NCI-H2196 (cell line): ENCODE measurements around the gene SHROOM4.

ENCODE experiments used
- DNase-seq: peaks from one replicate; lab custom pipeline; 2025; ENCODE audit not compliant: unreplicated experiment; lab: John Stamatoyannopoulos, UW

The SHROOM4 gene

DNA sequence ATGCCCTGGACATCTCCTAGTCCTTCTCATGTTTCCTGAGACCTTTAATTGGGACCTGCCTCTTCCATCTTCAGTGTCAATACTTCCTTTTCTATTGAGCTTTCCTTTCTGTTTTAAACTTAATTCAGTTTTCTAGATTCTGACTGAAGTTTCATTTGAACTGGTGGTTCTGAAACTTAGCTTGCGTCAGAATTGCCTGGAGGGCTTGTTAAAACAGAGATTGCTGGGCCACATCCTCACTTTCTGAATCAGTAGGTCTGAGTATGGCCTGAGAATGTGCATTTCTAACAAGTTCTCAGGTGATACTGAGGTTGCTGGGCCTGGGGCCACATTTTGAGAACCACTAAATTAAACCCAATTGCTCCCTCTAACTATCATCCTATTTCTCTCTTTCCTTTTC is 191.2 kb downstream of the SHROOM4 start:
- no peak for DNase-seq

DNA sequence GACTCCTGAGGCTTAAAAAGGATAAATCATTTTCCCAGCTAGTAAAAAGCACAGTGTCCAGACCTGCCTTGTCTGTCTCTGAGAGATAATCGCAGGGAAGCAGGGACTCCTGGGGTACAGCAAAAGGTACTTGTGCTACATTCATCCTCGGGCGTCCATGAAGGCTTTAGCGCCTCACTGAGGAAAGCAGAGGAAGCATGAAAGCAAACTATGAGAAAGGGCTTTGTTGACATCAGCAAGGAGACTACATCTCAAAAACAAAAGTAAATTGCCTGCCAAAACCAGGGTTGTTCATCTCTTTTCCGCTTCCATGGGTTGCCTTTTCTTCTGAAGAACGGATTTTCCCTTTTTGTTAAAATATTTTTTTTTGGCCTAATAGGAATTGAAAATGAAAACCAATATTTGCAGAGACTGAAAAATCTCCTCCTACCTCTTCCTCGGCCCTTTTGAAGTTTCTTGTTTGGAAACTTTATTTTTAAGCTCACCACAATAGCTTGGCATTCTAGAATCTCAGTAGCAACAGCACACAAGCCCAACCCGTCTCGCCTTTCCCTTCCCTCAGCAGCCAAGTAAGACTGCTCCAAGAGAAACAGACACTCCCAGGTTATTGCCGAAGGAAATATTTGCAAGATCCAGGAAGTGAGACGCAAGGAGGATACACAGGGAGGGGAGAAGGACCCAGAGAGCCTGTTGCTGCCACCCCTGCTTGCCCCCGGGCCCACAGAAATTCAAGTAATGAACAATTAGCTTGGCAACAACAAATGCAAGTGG is 195.0 kb downstream of the SHROOM4 start:
- no peak for DNase-seq

DNA sequence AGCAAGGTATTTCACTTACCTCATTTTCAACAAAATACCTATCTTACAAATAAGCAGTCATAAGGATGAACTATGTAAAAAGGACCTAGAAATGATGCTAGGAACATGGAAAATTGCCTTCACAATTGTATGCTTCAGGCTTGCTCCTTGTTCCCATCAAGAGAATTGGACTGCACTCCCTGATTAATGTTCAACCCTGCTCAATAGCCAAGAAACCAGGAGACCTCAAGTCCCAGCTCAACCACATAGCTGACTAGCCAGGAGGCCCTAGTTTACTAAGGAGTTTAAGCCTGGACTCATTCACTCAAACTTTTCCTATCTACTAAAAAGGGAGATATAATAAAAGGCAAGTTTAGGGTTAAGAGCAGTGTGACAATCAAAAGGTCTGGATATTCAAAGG is 196.8 kb downstream of the SHROOM4 start:
- no peak for DNase-seq

DNA sequence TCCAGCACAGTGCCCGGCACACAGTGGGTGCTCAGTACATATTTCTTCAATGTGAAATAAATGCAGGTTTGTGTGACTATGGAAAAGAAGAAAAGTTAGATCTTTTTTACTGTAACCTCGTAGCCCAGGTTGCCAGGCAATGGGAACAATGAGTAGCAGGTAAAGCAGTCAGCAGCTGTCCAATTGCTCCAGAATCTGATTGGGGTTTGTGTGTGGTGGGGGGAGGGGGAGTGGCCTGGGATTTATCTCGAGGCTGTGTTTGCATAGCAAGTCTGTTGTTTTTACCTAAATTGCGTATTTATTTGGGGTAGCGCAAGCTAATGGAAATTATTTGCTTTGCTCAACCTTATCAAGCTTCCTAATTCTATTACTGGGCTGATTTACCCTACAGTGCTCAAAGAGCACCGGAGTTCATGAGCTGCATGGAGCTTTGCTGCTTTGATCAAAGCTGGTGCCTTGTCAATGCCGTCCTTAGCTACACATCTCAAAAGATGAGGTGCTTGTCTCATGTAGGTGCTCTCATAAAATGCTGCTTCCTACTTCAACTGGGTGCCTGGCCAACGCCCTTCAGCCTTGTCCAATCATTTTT is 198.3 kb downstream of the SHROOM4 start:
- no peak for DNase-seq

DNA sequence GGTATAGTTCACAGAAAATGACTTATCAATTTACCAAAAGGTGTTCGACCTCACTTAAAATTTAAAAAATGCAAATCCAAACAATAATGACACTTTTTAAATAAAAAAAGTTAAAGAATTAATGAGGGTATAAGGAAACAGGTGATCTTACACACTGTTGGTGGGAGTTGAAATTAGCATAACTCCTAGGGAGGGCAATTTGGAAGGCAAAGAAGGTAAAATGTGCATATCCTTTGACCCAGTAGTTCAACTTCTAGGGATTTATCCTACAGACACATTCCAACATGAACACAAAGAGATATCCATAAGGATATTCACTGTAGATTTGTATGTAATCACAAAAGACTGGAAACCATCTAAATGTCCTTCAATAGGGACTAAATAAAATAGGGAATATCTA is 199.5 kb downstream of the SHROOM4 start:
- no peak for DNase-seq

DNA sequence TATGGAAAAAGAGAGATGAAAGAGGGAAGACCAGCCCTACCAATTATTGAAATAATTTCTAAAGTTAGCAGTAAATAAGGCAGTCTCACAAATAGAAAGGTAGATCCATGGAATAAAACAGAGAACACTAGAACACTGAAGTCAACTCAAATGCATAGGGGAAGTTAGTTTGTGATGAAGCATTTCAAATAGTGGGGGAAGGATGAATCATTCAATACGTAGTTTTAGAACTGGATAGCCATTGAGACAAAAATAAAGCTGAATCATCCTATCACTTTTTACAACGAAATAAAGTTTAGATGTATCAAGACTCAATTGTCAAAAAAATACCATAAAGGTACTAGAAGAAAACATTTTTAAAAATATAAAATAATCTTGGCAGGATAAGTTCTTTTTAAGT is 200.1 kb downstream of the SHROOM4 start:
- DNase-seq = no peak

DNA sequence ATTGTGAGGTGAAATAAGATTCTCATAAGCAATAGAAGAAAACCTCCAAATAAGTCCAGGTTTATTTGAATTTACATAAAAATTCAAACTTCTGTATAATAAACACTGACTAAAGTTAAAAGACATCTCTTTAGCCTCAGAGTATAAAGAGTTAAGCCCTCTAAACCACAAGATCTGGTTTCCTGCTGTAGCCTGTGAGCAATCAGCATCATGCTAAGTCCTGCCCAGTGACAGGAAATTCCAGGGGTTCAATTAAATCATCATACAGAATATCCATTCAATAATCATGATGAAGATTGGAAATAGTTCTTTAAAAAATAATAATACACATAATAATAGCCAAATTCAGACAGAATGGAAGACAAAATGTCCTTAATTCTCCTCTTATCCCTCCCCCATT is 204.2 kb downstream of the SHROOM4 start:
- DNase-seq = no peak

DNA sequence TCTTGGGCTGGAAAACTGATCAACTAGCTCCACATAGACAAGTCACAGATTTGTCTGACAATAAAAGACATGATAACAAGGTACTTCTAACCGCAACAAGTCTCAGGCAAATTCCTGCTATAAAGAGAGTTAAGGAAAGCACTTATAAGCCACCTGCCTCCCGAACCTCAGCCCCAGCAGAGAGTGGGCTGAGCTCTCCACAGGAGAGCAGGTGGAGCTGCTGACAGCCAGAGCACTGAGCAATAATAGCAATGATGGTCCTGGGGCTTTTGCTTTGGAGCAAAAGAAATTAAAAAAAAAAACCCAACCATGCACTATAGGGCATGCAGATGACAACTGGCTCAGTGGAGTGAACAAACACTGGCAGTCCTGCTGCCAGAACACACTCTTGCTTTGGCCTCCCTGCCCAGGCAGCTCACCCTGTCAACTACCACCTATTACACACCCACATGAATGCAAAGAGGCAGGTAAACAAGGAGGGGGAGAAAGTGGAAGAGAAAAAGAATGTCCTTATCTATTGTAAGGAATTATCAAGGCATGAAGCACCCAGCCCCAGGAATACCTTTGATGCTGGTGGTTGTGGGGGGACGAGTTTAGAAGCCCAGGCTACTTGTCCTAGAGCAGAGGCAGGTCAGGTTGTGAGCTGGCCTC is 207.6 kb downstream of the SHROOM4 start:
- DNase-seq = no peak

DNA sequence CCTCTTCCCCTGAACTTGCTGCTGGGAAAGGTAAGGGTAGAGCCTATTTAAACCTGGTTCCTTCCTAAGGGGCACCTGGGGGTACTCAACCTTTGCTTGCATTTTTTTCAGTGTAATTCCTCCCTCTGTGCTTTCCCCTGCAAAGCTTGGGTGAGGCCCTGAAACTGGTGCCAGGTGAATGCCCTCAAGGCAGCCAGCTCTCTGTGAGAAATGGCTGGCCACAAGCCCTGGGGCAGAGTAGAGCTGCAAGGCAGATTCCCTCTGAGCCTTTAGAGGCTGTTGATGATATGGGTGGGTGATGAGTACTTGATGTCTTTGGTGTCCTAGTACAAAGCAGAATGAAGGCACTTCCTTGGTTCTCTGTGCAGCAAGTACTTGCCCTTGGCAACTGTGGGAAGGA is 217.9 kb downstream of the SHROOM4 start:
- no peak for DNase-seq

DNA sequence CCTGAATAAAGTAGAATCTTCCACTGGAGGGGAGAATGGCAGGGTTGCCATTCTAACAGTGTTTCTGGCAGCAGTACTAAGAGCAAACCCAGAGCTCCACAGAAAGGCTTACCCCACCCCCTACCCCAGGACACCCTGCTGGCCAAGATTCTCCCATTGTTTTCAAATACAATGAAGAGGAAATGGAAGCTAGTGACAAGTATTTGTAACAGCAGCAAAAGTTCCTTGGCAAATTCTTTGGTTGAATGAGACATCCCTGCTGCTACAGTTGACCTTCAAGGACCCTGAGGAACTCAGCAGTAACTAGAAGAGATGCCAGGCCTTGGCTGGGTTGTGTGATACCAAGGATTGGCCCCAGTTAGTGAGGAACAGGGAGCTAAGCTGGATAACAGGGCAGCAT is 219.2 kb downstream of the SHROOM4 start:
- DNase-seq = no peak

DNA sequence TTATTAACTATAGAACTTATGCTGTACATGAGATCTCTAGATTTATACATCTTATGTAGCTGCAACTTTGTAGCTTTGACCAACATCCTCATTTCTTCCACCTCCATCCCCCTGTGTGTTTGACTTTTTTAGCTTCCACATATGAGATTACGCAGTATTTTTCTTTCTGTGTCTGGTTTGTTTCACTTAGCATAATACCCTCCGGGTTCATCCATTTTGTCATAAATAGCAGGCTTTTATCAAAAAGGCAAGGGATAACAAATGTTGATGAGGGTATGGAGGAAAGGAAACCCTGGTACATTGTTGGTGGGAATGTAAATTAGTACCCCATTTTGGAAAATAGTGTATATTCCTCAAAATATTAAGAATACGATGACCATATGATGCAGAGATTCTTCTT is 227.0 kb downstream of the SHROOM4 start:
- DNase-seq = no peak

DNA sequence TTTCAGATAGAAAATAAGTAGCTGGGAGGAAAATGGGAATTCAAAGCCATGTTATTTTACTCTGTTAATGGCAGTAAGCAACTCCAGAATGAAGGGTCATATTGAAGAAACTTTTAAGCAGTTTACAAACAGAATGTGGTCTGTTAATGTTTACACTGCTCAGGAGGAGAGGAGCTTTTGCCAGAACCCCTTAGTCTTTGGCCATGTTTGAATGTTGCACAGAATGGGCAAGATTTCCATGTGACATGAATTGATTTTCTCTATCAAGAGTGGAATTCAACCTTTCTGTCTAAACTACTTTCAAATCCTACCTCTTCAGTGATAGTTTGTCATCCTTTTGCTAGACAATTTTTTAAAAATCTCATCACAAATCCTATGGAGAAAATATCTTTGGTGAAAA is 227.6 kb downstream of the SHROOM4 start:
- DNase-seq = no peak

DNA sequence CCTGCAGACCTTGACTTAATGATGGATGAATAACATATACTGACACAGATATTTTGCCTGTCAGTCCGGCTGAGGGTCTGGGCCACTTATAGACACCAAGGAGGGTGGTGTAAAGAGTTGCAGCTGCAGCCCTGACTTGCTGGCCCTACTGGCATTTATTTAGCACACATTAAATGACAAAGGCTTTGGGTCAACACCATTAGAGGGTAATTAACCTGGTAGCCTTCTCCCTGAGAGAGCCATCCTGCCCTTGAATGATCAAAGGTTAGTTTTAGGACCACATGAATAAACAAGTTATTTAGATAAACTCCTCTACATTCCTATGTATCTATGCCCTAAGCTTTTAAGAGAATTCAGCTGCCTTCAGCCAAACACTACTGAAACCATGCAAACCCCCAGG is 232.6 kb downstream of the SHROOM4 start:
- no peak for DNase-seq

DNA sequence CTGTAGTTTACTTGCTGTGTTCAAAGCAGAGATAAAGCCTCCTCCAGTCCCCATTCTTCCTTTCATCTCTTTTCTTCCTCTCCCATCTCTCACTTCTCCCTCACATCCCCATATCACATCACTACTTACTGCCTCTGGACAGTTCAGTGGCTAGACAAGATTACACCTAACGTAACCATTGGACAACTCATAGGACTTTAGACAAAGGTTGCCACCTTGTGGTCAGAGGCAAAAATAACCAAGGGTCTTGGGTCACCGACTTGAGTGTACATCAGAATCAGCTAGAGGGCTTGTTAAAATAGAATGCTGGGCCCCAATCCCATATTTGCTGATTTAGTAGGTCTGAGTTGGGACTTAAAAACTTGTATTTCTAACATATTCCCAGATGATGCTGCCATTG is 234.0 kb downstream of the SHROOM4 start:
- DNase-seq = peak; percentile 39

DNA sequence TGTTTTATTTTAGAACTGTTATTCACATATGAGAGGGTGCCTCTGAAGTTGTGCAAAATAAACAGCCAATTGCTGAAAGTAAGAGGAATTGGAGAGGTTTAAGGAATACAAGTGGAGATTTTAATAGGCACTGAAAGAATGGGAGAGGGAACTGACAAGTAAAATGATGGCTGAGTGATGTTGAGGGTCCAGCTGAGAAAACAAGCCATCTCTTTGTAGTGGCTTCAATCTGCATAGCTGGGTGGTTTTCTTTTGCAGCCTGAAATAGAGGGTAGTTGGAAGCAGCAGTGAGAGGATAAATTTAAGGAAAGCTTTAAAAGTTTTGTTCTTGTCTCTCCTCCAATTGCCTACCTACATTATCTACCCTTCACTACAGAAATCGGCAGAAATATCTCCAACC is 236.7 kb downstream of the SHROOM4 start:
- no peak for DNase-seq

DNA sequence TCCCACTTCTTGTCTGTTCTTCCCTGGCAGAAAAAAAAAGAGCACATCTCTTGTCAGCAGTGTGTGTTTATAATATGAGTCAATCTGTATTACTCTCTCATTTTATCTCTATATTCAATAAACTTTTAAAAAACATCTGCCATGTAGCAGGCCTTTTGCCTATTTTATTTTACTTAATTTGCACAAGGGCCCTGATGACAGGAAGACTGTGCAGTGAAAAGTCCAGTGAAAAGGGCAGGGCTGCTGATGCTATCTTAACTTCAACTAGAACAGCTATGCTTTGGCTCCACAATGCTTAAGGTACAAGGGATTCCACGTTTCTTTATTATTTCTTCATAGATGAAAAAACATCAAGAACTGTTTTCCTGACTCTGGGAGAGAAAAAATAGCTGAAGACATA is 246.4 kb downstream of the SHROOM4 start:
- DNase-seq = no peak

DNA sequence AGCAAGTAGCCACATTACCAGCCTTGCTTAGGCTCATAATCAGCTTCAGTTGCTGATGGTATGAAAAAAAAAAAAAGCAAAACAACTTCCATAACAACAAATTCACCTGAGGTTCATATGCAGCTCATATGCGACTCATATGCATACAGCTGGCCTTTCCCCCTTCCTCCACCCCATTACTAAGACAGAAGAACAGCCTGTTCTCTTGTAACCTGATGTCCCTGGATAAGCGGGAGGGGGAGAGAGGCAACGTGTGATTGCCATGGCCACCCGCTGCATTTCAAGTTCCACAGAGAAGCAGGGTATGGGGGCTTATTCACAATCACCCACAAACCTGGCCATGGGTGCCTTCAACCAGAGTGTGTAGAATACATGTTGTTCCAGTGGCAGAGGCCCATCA is 248.3 kb downstream of the SHROOM4 start:
- no peak for DNase-seq
